ENCODE measurements around the gene KRTAP9-8. TPM values are rescaled to one million over a fixed set of nuclear protein-coding genes. Genes with fewer than 3 reads are reported as not detected.

Gene KRTAP9-8
- total RNA-seq, 1 experiment from 2014 or later, result not detected

- Histone ChIP-seq H3K9me2 (ENCODE audit: insufficient read depth) (no peaks in the 10 kb centered on the region), H2AFZ (ENCODE audit: low read depth, low read length, poor library complexity, severe bottlenecking) (no peak overlapping the region), H3K4me3 (replicated peaks in 1 of 2; ENCODE audit: low read depth in 1 of 2, low read length in 2 of 2) (no peak overlapping the region), H3K36me3 (ENCODE audit: control insufficient read depth in 1 of 2, insufficient read depth in 2 of 2, low read length in 2 of 2) (no peaks in the 10 kb centered on the region), H3K9me3 (ENCODE audit: control insufficient read depth in 1 of 2, insufficient read depth in 1 of 2, low read depth in 1 of 2, low read length in 2 of 2) (no peaks in the 10 kb centered on the region), H3K79me2 (ENCODE audit: insufficient read depth, low read length) (no peaks in the 10 kb centered on the region), H3K27ac (ENCODE audit: low read depth, low read length) (no peak overlapping the region), H3K9ac (ENCODE audit: low read length) (no peak overlapping the region), H3K27me3 (ENCODE audit: insufficient read depth, low read length) (no peaks in the 10 kb centered on the region), H3K4me1 (ENCODE audit: control insufficient read depth in 1 of 2, insufficient read depth in 2 of 2, low read length in 2 of 2) (no peaks in the 10 kb centered on the region), H4K20me1 (ENCODE audit: insufficient read depth) (no peaks in the 10 kb centered on the region), H3K4me2 (ENCODE audit: low read length) (no peak overlapping the region)
- intact Hi-C loops (cut with micrococcal nuclease), result no loop called here
- TF ChIP-seq SRF (IDR thresholded peaks at IDR 0.05; ENCODE audit: low read depth) (no peak), ZNF274 (IDR thresholded peaks at IDR 0.05; ENCODE audit: low read depth, low read length) (no peak), RAD21 (IDR thresholded peaks at IDR 0.05; ENCODE audit: low read depth) (no peak), YY1 (IDR thresholded peaks at IDR 0.05; ENCODE audit: extremely low read depth, insufficient replicate concordance, low read depth, low read length) (no peak), SIN3A (IDR thresholded peaks at IDR 0.05; ENCODE audit: low read depth) (no peak), TCF7L2 (IDR thresholded peaks at IDR 0.05; ENCODE audit: borderline replicate concordance, extremely low read depth, insufficient read depth, insufficient read length) (no peak), JUND (IDR thresholded peaks at IDR 0.05) (no peak), EZH2phosphoT487 (IDR thresholded peaks at IDR 0.05; ENCODE audit: borderline replicate concordance) (no peak), ELF1 (IDR thresholded peaks at IDR 0.05; ENCODE audit: borderline replicate concordance, low read depth) (no peak), FOSL1 (IDR thresholded peaks at IDR 0.05; ENCODE audit: low read depth) (no peak)
- ATAC-seq (no peak), DNase-seq (ENCODE audit: low read depth, low spot score) (no peak)
- CTCF ChIA-PET, result no interaction called here
- POLR2A ChIA-PET, result no interaction called here
- no TSS peak for BruUV-seq (replicated peaks)
- RAD21 ChIA-PET (ENCODE audit: low non-redundant PET in 1 of 2, low total read pairs in 2 of 2, uncharacterized antibody in 2 of 2, unreplicated experiment in 2 of 2), result no interaction called here
These were observed 41.7 kb upstream of the KRTAP9-8 start for GRCh38 chr17:41196068-41196467.

DNA sequence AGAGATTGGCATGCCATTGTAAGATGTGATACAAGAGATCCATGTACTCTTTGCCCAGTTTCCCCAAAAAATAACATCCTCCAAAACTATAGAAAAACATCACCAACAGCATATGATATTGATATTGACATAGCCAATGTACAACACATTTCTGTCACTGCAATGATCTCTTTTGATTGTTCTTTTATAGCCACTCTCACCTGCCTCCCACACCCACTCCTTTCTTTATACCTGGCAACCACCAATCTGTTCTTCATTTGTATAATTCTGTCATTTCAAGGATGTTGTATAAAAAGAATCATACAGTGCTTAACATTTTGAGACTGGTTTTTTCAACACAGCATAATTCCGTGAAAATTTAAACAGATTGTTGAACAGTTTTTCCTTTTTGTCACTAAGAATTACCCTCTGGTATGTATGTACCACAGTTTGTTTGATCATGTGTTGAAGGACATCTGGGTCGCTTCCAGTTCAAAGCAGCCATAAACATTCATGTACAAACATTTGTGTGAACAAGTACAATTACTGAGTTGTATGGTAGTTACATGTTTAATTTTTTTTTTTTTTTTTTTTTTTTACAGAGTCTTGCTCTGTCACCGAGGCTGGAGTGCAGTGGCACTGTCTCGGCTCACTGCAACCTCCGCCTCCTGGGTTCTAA, 38.2 kb upstream of the KRTAP9-8 start:
- no peak for ATAC-seq
- no peak overlapping the region for H2AFZ ChIP-seq (ENCODE audit: low read depth, low read length, poor library complexity, severe bottlenecking)
- no peaks in the 10 kb centered on the region for H3K36me3 ChIP-seq (ENCODE audit: control insufficient read depth in 1 of 2, insufficient read depth in 2 of 2, low read length in 2 of 2)
- no TSS peak for BruUV-seq (replicated peaks)
- no peak overlapping the region for H3K4me2 ChIP-seq (ENCODE audit: low read length)
- no peak overlapping the region for H3K4me3 ChIP-seq (replicated peaks in 1 of 2; ENCODE audit: low read depth in 1 of 2, low read length in 2 of 2)
- no peak overlapping the region for H3K9ac ChIP-seq (ENCODE audit: low read length)
- no peaks in the 10 kb centered on the region for H3K9me3 ChIP-seq (ENCODE audit: control insufficient read depth in 1 of 2, insufficient read depth in 1 of 2, low read depth in 1 of 2, low read length in 2 of 2)
- ChIA-PET RAD21 (ENCODE audit: low non-redundant PET in 1 of 2, low total read pairs in 2 of 2, uncharacterized antibody in 2 of 2, unreplicated experiment in 2 of 2) (no interaction called here), POLR2A (no interaction called here), CTCF (no interaction called here)
- H3K27me3 ChIP-seq (ENCODE audit: insufficient read depth, low read length), result no peaks in the 10 kb centered on the region
- no peaks in the 10 kb centered on the region for H3K4me1 ChIP-seq (ENCODE audit: control insufficient read depth in 1 of 2, insufficient read depth in 2 of 2, low read length in 2 of 2)
- H4K20me1 ChIP-seq (ENCODE audit: insufficient read depth), result no peaks in the 10 kb centered on the region
- no peaks in the 10 kb centered on the region for H3K9me2 ChIP-seq (ENCODE audit: insufficient read depth)
- intact Hi-C loops (cut with micrococcal nuclease), result no loop called here
- no peaks in the 10 kb centered on the region for H3K79me2 ChIP-seq (ENCODE audit: insufficient read depth, low read length)
- no peak for TF ChIP-seq POLR2A (IDR thresholded peaks at IDR 0.05; ENCODE audit: borderline replicate concordance, extremely low read depth, insufficient read depth, insufficient read length)
- TF ChIP-seq, protein P1, sequence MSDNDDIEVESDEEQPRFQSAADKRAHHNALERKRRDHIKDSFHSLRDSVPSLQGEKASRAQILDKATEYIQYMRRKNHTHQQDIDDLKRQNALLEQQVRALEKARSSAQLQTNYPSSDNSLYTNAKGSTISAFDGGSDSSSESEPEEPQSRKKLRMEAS (IDR thresholded peaks at IDR 0.05), result no peak
- H3K27ac ChIP-seq (ENCODE audit: low read depth, low read length), result no peak overlapping the region
- DNase-seq (ENCODE audit: low read depth, low spot score), result no peak

Data from HCT116 (cell line).